GM21529 (cell line): ENCODE data around the gene AURKA.
"Not testable (repeated sequence)": the region's sequence is repeated elsewhere in the genome, so short reads cannot be mapped to it uniquely, and the experiment has no call there.

Experiments used
- ATAC-seq: cut with Tn5 transposase; IDR thresholded peaks from one replicate; pipeline ENCODE4 v1.9.1; 2021; ENCODE audit not compliant: unreplicated experiment

The AURKA gene

GRCh38 chr20:56360133-56360907 lies 31.7 kb downstream of the AURKA start:
- no peak for ATAC-seq

- peak; percentile 18 for ATAC-seq
Measured at GRCh38 chr20:56359212-56360132, 32.5 kb downstream of the AURKA start.

- peak; percentile 97 for ATAC-seq
Measured at GRCh38 chr20:56358600-56359211, 33.3 kb downstream of the AURKA start, which contains the start of gene FAM210B. TSS of gene FAM210B (plus strand) at chr20:56358974. CDS start at chr20:56359006, 32 bp downstream.

- no peak for ATAC-seq
Measured at GRCh38 chr20:56358070-56358469, 33.9 kb downstream of the AURKA start.

- ATAC-seq: no peak
Measured at GRCh38 chr20:56353356-56353755, 38.7 kb downstream of the AURKA start.

GRCh38 chr20:56352345-56353055 lies 39.5 kb downstream of the AURKA start:
- no peak for ATAC-seq

- ATAC-seq: no peak
Measured at GRCh38 chr20:56350842-56351241, 41.2 kb downstream of the AURKA start.

- ATAC-seq: no peak
Measured at GRCh38 chr20:56348746-56349145, 43.3 kb downstream of the AURKA start.

GRCh38 chr20:56348305-56348693 lies 43.7 kb downstream of the AURKA start:
- ATAC-seq: no peak

- no peak for ATAC-seq
Measured at GRCh38 chr20:56347628-56348304, 44.2 kb downstream of the AURKA start.

- ATAC-seq: no peak
Measured at GRCh38 chr20:56345911-56346310, 46.1 kb downstream of the AURKA start.

- no peak for ATAC-seq
Measured at GRCh38 chr20:56343861-56344381, 48.1 kb downstream of the AURKA start.

- no peak for ATAC-seq
Measured at GRCh38 chr20:56342783-56343182, 49.2 kb downstream of the AURKA start.

GRCh38 chr20:56336709-56337108 lies 55.3 kb downstream of the AURKA start:
- not testable (repeated sequence) for ATAC-seq

GRCh38 chr20:56328861-56329260 lies 63.2 kb downstream of the AURKA start:
- ATAC-seq: no peak

GRCh38 chr20:56324806-56325205 lies 67.2 kb downstream of the AURKA start:
- no peak for ATAC-seq

GRCh38 chr20:56323656-56324055 lies 68.4 kb downstream of the AURKA start:
- ATAC-seq: no peak

- ATAC-seq: no peak
Measured at GRCh38 chr20:56323206-56323605, 68.8 kb downstream of the AURKA start.

GRCh38 chr20:56322681-56323080 lies 69.3 kb downstream of the AURKA start:
- ATAC-seq: no peak
